ENCODE data around the gene SOX6.

Gene SOX6

DNA sequence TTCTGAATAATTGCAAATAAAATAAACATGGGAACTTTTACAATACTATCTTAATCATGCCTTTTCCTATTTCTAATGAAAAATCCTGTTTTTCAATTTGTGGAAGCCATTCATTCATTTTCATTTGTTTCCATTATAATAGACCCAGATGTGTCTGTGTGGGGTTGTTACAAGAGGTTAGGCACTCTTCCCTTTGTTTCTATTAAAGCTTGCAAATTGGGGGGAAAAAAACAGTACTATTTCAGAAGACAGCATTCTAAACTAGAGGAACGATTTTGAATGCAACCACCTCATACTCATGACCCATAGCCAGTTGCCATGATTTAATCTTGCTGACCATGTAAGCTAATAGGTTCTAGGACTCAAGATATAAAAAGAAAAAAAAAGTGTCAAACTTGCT, 175.5 kb downstream of the SOX6 start:
- H3K79me2 ChIP-seq (ENCODE audit: low read length): no peaks in the 10 kb centered on the region
- no peak overlapping the region for H3K27ac ChIP-seq (ENCODE audit: low read length)
- no peak overlapping the region for H3K4me3 ChIP-seq (ENCODE audit: low read length)
- no peaks in the 10 kb centered on the region for H3K27me3 ChIP-seq (ENCODE audit: low read depth, low read length)
- no peak overlapping the region for H3K9ac ChIP-seq (ENCODE audit: low read length)
- TF ChIP-seq, protein P1, sequence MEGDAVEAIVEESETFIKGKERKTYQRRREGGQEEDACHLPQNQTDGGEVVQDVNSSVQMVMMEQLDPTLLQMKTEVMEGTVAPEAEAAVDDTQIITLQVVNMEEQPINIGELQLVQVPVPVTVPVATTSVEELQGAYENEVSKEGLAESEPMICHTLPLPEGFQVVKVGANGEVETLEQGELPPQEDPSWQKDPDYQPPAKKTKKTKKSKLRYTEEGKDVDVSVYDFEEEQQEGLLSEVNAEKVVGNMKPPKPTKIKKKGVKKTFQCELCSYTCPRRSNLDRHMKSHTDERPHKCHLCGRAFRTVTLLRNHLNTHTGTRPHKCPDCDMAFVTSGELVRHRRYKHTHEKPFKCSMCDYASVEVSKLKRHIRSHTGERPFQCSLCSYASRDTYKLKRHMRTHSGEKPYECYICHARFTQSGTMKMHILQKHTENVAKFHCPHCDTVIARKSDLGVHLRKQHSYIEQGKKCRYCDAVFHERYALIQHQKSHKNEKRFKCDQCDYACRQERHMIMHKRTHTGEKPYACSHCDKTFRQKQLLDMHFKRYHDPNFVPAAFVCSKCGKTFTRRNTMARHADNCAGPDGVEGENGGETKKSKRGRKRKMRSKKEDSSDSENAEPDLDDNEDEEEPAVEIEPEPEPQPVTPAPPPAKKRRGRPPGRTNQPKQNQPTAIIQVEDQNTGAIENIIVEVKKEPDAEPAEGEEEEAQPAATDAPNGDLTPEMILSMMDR (IDR thresholded peaks at IDR 0.05; ENCODE audit: low read depth, low read length): no peak
- no peaks in the 10 kb centered on the region for H3K36me3 ChIP-seq (replicated peaks; ENCODE audit: low read depth, low read length)
- no peak overlapping the region for H3K4me2 ChIP-seq (ENCODE audit: low read length)
- H4K20me1 ChIP-seq (ENCODE audit: insufficient read depth, low read length): no peaks in the 10 kb centered on the region
- no peak overlapping the region for H2AFZ ChIP-seq (ENCODE audit: low read depth, low read length)
- H3K9me3 ChIP-seq (ENCODE audit: insufficient read depth, low read length): no peaks in the 10 kb centered on the region
- H3K4me1 ChIP-seq (ENCODE audit: low read length): peaks cover 4% of the 10 kb centered on the region

DNA sequence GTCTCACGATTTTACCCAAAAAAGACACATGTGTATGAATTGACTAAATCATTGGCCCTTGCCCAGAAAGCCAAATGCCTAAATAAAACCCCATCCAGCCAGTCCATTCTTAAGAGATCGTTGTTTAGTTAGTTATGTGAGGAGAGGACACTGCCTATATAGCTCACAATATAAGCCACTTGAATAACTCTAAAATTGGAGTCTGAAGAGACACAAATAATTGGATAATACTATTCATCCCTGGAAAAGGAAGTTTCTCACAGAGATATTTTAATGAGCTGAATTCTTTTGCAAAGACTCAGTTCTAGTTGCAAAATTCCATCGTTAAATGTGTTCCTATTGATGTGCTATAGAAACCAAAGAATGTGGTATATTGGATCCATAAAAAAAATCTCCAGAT, 176.7 kb downstream of the SOX6 start:
- Histone ChIP-seq H4K20me1 (ENCODE audit: insufficient read depth, low read length) (no peaks in the 10 kb centered on the region), H3K27ac (ENCODE audit: low read length) (no peak overlapping the region), H2AFZ (ENCODE audit: low read depth, low read length) (no peak overlapping the region), H3K27me3 (ENCODE audit: low read depth, low read length) (no peaks in the 10 kb centered on the region), H3K36me3 (replicated peaks; ENCODE audit: low read depth, low read length) (no peaks in the 10 kb centered on the region), H3K79me2 (ENCODE audit: low read length) (no peaks in the 10 kb centered on the region), H3K9ac (ENCODE audit: low read length) (no peak overlapping the region), H3K4me1 (ENCODE audit: low read length) (no peaks in the 10 kb centered on the region), H3K9me3 (ENCODE audit: insufficient read depth, low read length) (no peaks in the 10 kb centered on the region), H3K4me2 (ENCODE audit: low read length) (no peak overlapping the region), H3K4me3 (ENCODE audit: low read length) (no peak overlapping the region)
- TF ChIP-seq, protein P1 (IDR thresholded peaks at IDR 0.05; ENCODE audit: low read depth, low read length): no peak
- TF ChIP-seq EZH2phosphoT487 (IDR thresholded peaks at IDR 0.05; ENCODE audit: low read depth): no peak

DNA sequence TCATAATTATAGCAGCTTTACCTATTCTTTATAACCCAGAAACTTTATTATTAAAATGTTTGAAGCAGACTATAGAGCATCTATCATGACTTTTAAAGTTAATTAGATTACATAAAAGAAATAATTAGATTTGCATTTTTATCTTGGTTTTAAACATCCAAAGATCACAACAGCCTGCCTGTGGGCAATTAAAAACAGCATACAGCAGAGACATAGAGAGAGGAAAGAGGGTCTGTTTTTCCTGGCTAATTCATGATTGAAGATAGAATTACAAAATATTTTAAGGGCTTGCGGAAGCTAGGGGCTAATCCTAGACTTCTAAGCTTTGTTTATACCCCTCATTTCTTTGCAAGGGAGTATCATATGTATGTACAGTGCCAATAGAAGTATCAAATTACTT, 178.1 kb downstream of the SOX6 start:
- H3K27me3 ChIP-seq (ENCODE audit: low read depth, low read length): no peaks in the 10 kb centered on the region
- H3K79me2 ChIP-seq (ENCODE audit: low read length): no peaks in the 10 kb centered on the region
- H3K9me3 ChIP-seq (ENCODE audit: insufficient read depth, low read length): no peaks in the 10 kb centered on the region
- H3K27ac ChIP-seq (ENCODE audit: low read length): no peak overlapping the region
- H2AFZ ChIP-seq (ENCODE audit: low read depth, low read length): no peak overlapping the region
- no peaks in the 10 kb centered on the region for H4K20me1 ChIP-seq (ENCODE audit: insufficient read depth, low read length)
- TF ChIP-seq EZH2phosphoT487 (IDR thresholded peaks at IDR 0.05; ENCODE audit: low read depth): no peak
- TF ChIP-seq, protein P1 (IDR thresholded peaks at IDR 0.05; ENCODE audit: low read depth, low read length): no peak
- H3K36me3 ChIP-seq (replicated peaks; ENCODE audit: low read depth, low read length): no peaks in the 10 kb centered on the region
- H3K9ac ChIP-seq (ENCODE audit: low read length): no peak overlapping the region
- H3K4me3 ChIP-seq (ENCODE audit: low read length): no peak overlapping the region
- no peaks in the 10 kb centered on the region for H3K4me1 ChIP-seq (ENCODE audit: low read length)
- H3K4me2 ChIP-seq (ENCODE audit: low read length): no peak overlapping the region

DNA sequence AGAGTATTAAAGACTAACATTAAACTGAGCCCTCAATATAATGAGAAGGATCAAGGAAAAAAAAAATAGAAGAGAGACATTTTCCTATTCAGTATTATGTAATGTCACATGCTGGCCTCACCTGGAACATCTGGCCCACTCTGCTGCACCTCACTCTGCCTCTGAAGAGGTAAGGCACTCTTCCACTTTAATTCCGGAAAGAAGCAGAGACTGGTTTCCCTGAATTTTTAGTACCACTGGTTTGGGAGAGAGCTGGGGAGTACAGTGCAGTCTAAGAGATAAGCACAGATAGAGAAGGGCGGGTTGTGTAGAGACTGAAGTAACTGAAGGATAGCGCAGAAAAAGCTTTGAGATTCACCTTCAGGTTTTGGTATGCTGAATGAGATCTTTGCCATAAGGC, 178.7 kb downstream of the SOX6 start:
- H3K4me1 ChIP-seq (ENCODE audit: low read length): no peaks in the 10 kb centered on the region
- H3K27me3 ChIP-seq (ENCODE audit: low read depth, low read length): no peaks in the 10 kb centered on the region
- no peaks in the 10 kb centered on the region for H3K9me3 ChIP-seq (ENCODE audit: insufficient read depth, low read length)
- no peak overlapping the region for H3K27ac ChIP-seq (ENCODE audit: low read length)
- no peaks in the 10 kb centered on the region for H4K20me1 ChIP-seq (ENCODE audit: insufficient read depth, low read length)
- no peaks in the 10 kb centered on the region for H3K79me2 ChIP-seq (ENCODE audit: low read length)
- no peak overlapping the region for H3K4me3 ChIP-seq (ENCODE audit: low read length)
- no peak overlapping the region for H3K4me2 ChIP-seq (ENCODE audit: low read length)
- no peaks in the 10 kb centered on the region for H3K36me3 ChIP-seq (replicated peaks; ENCODE audit: low read depth, low read length)
- H2AFZ ChIP-seq (ENCODE audit: low read depth, low read length): no peak overlapping the region
- TF ChIP-seq, protein P1 (IDR thresholded peaks at IDR 0.05; ENCODE audit: low read depth, low read length): no peak
- no peak for TF ChIP-seq EZH2phosphoT487 (IDR thresholded peaks at IDR 0.05; ENCODE audit: low read depth)
- H3K9ac ChIP-seq (ENCODE audit: low read length): no peak overlapping the region
